ENCODE measurements around the gene SUPT3H. TPM values are rescaled to one million over a fixed set of nuclear protein-coding genes. Genes with fewer than 3 reads are reported as not detected.

The SUPT3H gene
- total RNA-seq, 2 donors from 2014 or later, result 2.5 to 4.5 TPM

GRCh38 chr6:45076217-45076930 lies 301.4 kb downstream of the SUPT3H start:
- no peaks in the 10 kb centered on the region for H3K4me1 ChIP-seq
- no peaks in the 10 kb centered on the region for H3K36me3 ChIP-seq
- no peak for TF ChIP-seq CTCF (IDR thresholded peaks at IDR 0.05)
- H3K27me3 ChIP-seq, result no peaks in the 10 kb centered on the region
- H3K4me3 ChIP-seq, result no peak overlapping the region
- no peak for DNase-seq (ENCODE audit: low spot score)
- H3K27ac ChIP-seq, result no peak overlapping the region
- peaks cover 0 to 13% of the 10 kb centered on the region in 2 donors for H3K9me3 ChIP-seq

- Histone ChIP-seq H3K4me1 (no peaks in the 10 kb centered on the region), H3K36me3 (no peaks in the 10 kb centered on the region), H3K9me3 (peaks cover 0 to 13% of the 10 kb centered on the region in 2 donors), H3K27ac (no peak overlapping the region), H3K4me3 (no peak overlapping the region), H3K27me3 (no peaks in the 10 kb centered on the region)
- no peak for DNase-seq (ENCODE audit: low spot score)
- no peak for TF ChIP-seq CTCF (IDR thresholded peaks at IDR 0.05)
Measured at GRCh38 chr6:45075246-45075645, 302.5 kb downstream of the SUPT3H start.

- Histone ChIP-seq H3K4me3 (no peak overlapping the region), H3K36me3 (no peaks in the 10 kb centered on the region), H3K4me1 (no peaks in the 10 kb centered on the region), H3K9me3 (peaks cover 0 to 13% of the 10 kb centered on the region in 2 donors), H3K27me3 (no peaks in the 10 kb centered on the region), H3K27ac (no peak overlapping the region)
- DNase-seq (ENCODE audit: low spot score), result no peak
- no peak for TF ChIP-seq CTCF (IDR thresholded peaks at IDR 0.05)
Measured at GRCh38 chr6:45074439-45074838, 303.3 kb downstream of the SUPT3H start.

- Histone ChIP-seq H3K4me1 (no peaks in the 10 kb centered on the region), H3K27me3 (no peaks in the 10 kb centered on the region), H3K4me3 (no peak overlapping the region), H3K9me3 (peaks cover 0 to 12% of the 10 kb centered on the region in 2 donors), H3K27ac (no peak overlapping the region), H3K36me3 (no peaks in the 10 kb centered on the region)
- DNase-seq (ENCODE audit: low spot score), result no peak
- TF ChIP-seq CTCF (IDR thresholded peaks at IDR 0.05), result no peak
Measured at GRCh38 chr6:45073771-45074170, 304.0 kb downstream of the SUPT3H start.

GRCh38 chr6:45072673-45073072 lies 305.1 kb downstream of the SUPT3H start:
- no peaks in the 10 kb centered on the region for H3K27me3 ChIP-seq
- peaks cover 0 to 1% of the 10 kb centered on the region in 2 donors for H3K9me3 ChIP-seq
- H3K4me1 ChIP-seq, result no peaks in the 10 kb centered on the region
- TF ChIP-seq CTCF (IDR thresholded peaks at IDR 0.05), result no peak
- DNase-seq (ENCODE audit: low spot score), result no peak
- no peak overlapping the region for H3K4me3 ChIP-seq
- H3K36me3 ChIP-seq, result no peaks in the 10 kb centered on the region
- no peak overlapping the region for H3K27ac ChIP-seq

- Histone ChIP-seq H3K4me3 (no peak overlapping the region), H3K36me3 (no peaks in the 10 kb centered on the region), H3K27ac (no peak overlapping the region), H3K9me3 (no peaks in the 10 kb centered on the region), H3K4me1 (no peaks in the 10 kb centered on the region), H3K27me3 (no peaks in the 10 kb centered on the region)
- no peak for DNase-seq (ENCODE audit: low spot score)
- no peak for TF ChIP-seq CTCF (IDR thresholded peaks at IDR 0.05)
Measured at GRCh38 chr6:45072016-45072415, 305.7 kb downstream of the SUPT3H start.

Data from right atrium auricular region (tissue), 2 donors.